Effector memory CD8-positive, alpha-beta T cell (primary cell): ENCODE results near the gene TALDO1.
A peak's percentile ranks its signal among the peaks of the same experiment; 100 is the strongest.

Experiments used
- ATAC-seq: fragments of 150-1000 bp; cut with Tn5 transposase; replicated peaks from 2 replicates; pipeline ENCODE4 v1.10.0; 2021; ENCODE audit warnings: mild to moderate bottlenecking, moderate library complexity
- DNase-seq, 3 experiments: peaks; one replicate each; pipeline ENCODE4 v3.0.0; 2021
- H3K27ac Mint-ChIP-seq, 2 donors: one replicate each; pipeline ENCODE4 v1.8.0; 2022; ENCODE audit warnings: mild to moderate bottlenecking in 2 of 2, mixed read lengths in 2 of 2, moderate library complexity in 2 of 2
- H3K27me3 Mint-ChIP-seq, 2 donors: one replicate each; pipeline ENCODE4 v1.8.0; 2022; ENCODE audit warnings: mixed read lengths in 2 of 2
- H3K36me3 Mint-ChIP-seq: one replicate; pipeline ENCODE4 v1.8.0; 2022; ENCODE audit warnings: mild to moderate bottlenecking, moderate library complexity, mixed read lengths; ENCODE audit not compliant: insufficient read depth
- H3K4me1 Mint-ChIP-seq, 2 donors: one replicate each; pipeline ENCODE4 v1.8.0; 2022; ENCODE audit warnings: low read depth in 2 of 2, mixed read lengths in 2 of 2
- H3K4me3 Mint-ChIP-seq, 2 donors: one replicate each; pipeline ENCODE4 v1.8.0; 2022; ENCODE audit warnings: mild to moderate bottlenecking in 2 of 2, mixed read lengths in 2 of 2, moderate library complexity in 2 of 2
- H3K9me3 Mint-ChIP-seq, 2 donors: one replicate each; pipeline ENCODE4 v1.8.0; 2022; ENCODE audit warnings: mixed read lengths in 2 of 2

TALDO1 gene

GRCh38 chr11:803467-803742 is 56.1 kb downstream of the TALDO1 start:
- no peak overlapping the region for H3K27ac Mint-ChIP-seq
- H3K36me3 Mint-ChIP-seq: peaks cover 3% of the 10 kb centered on the region
- no peaks in the 10 kb centered on the region for H3K9me3 Mint-ChIP-seq
- DNase-seq: no peak
- H3K4me1 Mint-ChIP-seq: peaks cover 8 to 9% of the 10 kb centered on the region in 2 donors
- no peaks in the 10 kb centered on the region for H3K27me3 Mint-ChIP-seq
- H3K4me3 Mint-ChIP-seq: peak overlapping the region in 1 of 2 donors; percentile 77
- ATAC-seq: no peak

- no peak for ATAC-seq
- peak overlapping the region; percentile 73 to 77 for H3K4me3 Mint-ChIP-seq
- H3K9me3 Mint-ChIP-seq: no peaks in the 10 kb centered on the region
- H3K27me3 Mint-ChIP-seq: no peaks in the 10 kb centered on the region
- peaks cover 13 to 14% of the 10 kb centered on the region in 2 donors for H3K4me1 Mint-ChIP-seq
- peak overlapping the region in 1 of 2 donors; percentile 67 for H3K27ac Mint-ChIP-seq
- H3K36me3 Mint-ChIP-seq: peaks cover 3% of the 10 kb centered on the region
- no peak for DNase-seq
Measured at GRCh38 chr11:803770-804598, 56.7 kb downstream of the TALDO1 start.

GRCh38 chr11:804599-804964 is 57.3 kb downstream of the TALDO1 start:
- Mint-ChIP-seq H3K4me3 (peak overlapping the region; percentile 73 to 77), H3K4me1 (peaks cover 15 to 17% of the 10 kb centered on the region in 2 donors), H3K27me3 (no peaks in the 10 kb centered on the region), H3K27ac (peak overlapping the region in 1 of 2 donors; percentile 67), H3K36me3 (peaks cover 9% of the 10 kb centered on the region), H3K9me3 (no peaks in the 10 kb centered on the region)
- DNase-seq (no peak), ATAC-seq (no peak)

GRCh38 chr11:808427-809286 is 61.4 kb downstream of the TALDO1 start:
- Mint-ChIP-seq H3K9me3 (no peaks in the 10 kb centered on the region), H3K27ac (peak overlapping the region; percentile 94 to 97), H3K4me1 (peaks cover 33 to 36% of the 10 kb centered on the region in 2 donors), H3K27me3 (no peaks in the 10 kb centered on the region), H3K4me3 (peak overlapping the region; percentile 89 to 90), H3K36me3 (peaks cover 25% of the 10 kb centered on the region)
- ATAC-seq (no peak), DNase-seq (peak in 2 of 3 experiments; percentile 34 to 36)

GRCh38 chr11:809287-810039 is 62.2 kb downstream of the TALDO1 start, which contains the start of gene RPLP2:
TSS of gene RPLP2 (plus strand) at chr11:809967. CDS start at chr11:810235, 268 bp downstream.
- no peaks in the 10 kb centered on the region for H3K27me3 Mint-ChIP-seq
- H3K9me3 Mint-ChIP-seq: no peaks in the 10 kb centered on the region
- peak; percentile 82 for ATAC-seq

GRCh38 chr11:810040-810567 is 62.8 kb downstream of the TALDO1 start:
- peaks cover 37% of the 10 kb centered on the region for H3K36me3 Mint-ChIP-seq
- peak; percentile 25 for ATAC-seq
- no peaks in the 10 kb centered on the region for H3K27me3 Mint-ChIP-seq
- H3K9me3 Mint-ChIP-seq: no peaks in the 10 kb centered on the region
- DNase-seq: no peak
- H3K4me1 Mint-ChIP-seq: peaks cover 30 to 32% of the 10 kb centered on the region in 2 donors
- H3K27ac Mint-ChIP-seq: peak overlapping the region; percentile 94 to 97
- H3K4me3 Mint-ChIP-seq: peak overlapping the region; percentile 89 to 90

More at GRCh38 chr11:809287-810039, 62.2 kb downstream of the TALDO1 start, which contains the start of gene RPLP2:
- peaks cover 33% of the 10 kb centered on the region for H3K36me3 Mint-ChIP-seq
- H3K27ac Mint-ChIP-seq: peak within 1 kb of the TSS; percentile 94 to 97
- peak; percentile 96 to 99 (median 98) for DNase-seq
- H3K4me3 Mint-ChIP-seq: peak within 1 kb of the TSS; percentile 89 to 90
- H3K4me1 Mint-ChIP-seq: peaks cover 30 to 34% of the 10 kb centered on the region in 2 donors

- ATAC-seq (no peak), DNase-seq (no peak)
- Mint-ChIP-seq H3K27ac (peak overlapping the region; percentile 94 to 97), H3K4me3 (peak overlapping the region; percentile 89 to 90), H3K9me3 (no peaks in the 10 kb centered on the region), H3K27me3 (no peaks in the 10 kb centered on the region), H3K4me1 (peaks cover 30 to 32% of the 10 kb centered on the region in 2 donors), H3K36me3 (peaks cover 37% of the 10 kb centered on the region)
Measured at GRCh38 chr11:811446-812245, 64.4 kb downstream of the TALDO1 start.

- ATAC-seq: no peak
- Mint-ChIP-seq H3K9me3 (no peaks in the 10 kb centered on the region), H3K27me3 (no peaks in the 10 kb centered on the region), H3K27ac (peak overlapping the region in 1 of 2 donors; percentile 97), H3K4me3 (no peak overlapping the region), H3K4me1 (peaks cover 30 to 32% of the 10 kb centered on the region in 2 donors), H3K36me3 (peaks cover 37% of the 10 kb centered on the region)
- DNase-seq: no peak
Measured at GRCh38 chr11:812390-812789, 65.1 kb downstream of the TALDO1 start.

GRCh38 chr11:813072-813455 is 65.8 kb downstream of the TALDO1 start:
- H3K27me3 Mint-ChIP-seq: no peaks in the 10 kb centered on the region
- peaks cover 37% of the 10 kb centered on the region for H3K36me3 Mint-ChIP-seq
- DNase-seq (no peak), ATAC-seq (no peak)
- peaks cover 26 to 29% of the 10 kb centered on the region in 2 donors for H3K4me1 Mint-ChIP-seq
- H3K9me3 Mint-ChIP-seq: no peaks in the 10 kb centered on the region
- no peak overlapping the region for H3K4me3 Mint-ChIP-seq
- peak overlapping the region in 1 of 2 donors; percentile 49 for H3K27ac Mint-ChIP-seq

GRCh38 chr11:813456-814096 is 66.3 kb downstream of the TALDO1 start:
- H3K27ac Mint-ChIP-seq: no peak overlapping the region
- H3K27me3 Mint-ChIP-seq: no peaks in the 10 kb centered on the region
- no peaks in the 10 kb centered on the region for H3K9me3 Mint-ChIP-seq
- DNase-seq (no peak), ATAC-seq (no peak)
- no peak overlapping the region for H3K4me3 Mint-ChIP-seq
- peaks cover 37% of the 10 kb centered on the region for H3K36me3 Mint-ChIP-seq
- peaks cover 24 to 27% of the 10 kb centered on the region in 2 donors for H3K4me1 Mint-ChIP-seq
